ENCODE results near the gene AUTS2.

The AUTS2 gene

GRCh38 chr7:69625238-69625637, 27.0 kb downstream of the AUTS2 start:
- no peak for DNase-seq

GRCh38 chr7:69625798-69626197, 27.5 kb downstream of the AUTS2 start:
- DNase-seq = no peak

GRCh38 chr7:69630292-69630691, 32.0 kb downstream of the AUTS2 start:
- DNase-seq = no peak

- DNase-seq = no peak
Measured at GRCh38 chr7:69631131-69631530, 32.9 kb downstream of the AUTS2 start.

GRCh38 chr7:69632280-69632679, 34.0 kb downstream of the AUTS2 start:
- no peak for DNase-seq

GRCh38 chr7:69633122-69633831, 35.0 kb downstream of the AUTS2 start:
- no peak for DNase-seq

GRCh38 chr7:69635555-69636185, 37.4 kb downstream of the AUTS2 start:
- DNase-seq = no peak

GRCh38 chr7:69638674-69639073, 40.4 kb downstream of the AUTS2 start:
- DNase-seq = no peak

- no peak for DNase-seq
Measured at GRCh38 chr7:69640216-69640615, 41.9 kb downstream of the AUTS2 start.

GRCh38 chr7:69640925-69641594, 42.8 kb downstream of the AUTS2 start:
- no peak for DNase-seq

- no peak for DNase-seq
Measured at GRCh38 chr7:69643265-69643664, 45.0 kb downstream of the AUTS2 start.

GRCh38 chr7:69643708-69644445, 45.6 kb downstream of the AUTS2 start:
- no peak for DNase-seq

GRCh38 chr7:69645683-69646082, 47.4 kb downstream of the AUTS2 start:
- DNase-seq = no peak

GRCh38 chr7:69651101-69651590, 52.9 kb downstream of the AUTS2 start:
- no peak for DNase-seq

GRCh38 chr7:69652947-69653701, 54.8 kb downstream of the AUTS2 start:
- DNase-seq = peak; percentile 57 to 71

GRCh38 chr7:69653806-69654205, 55.5 kb downstream of the AUTS2 start:
- no peak for DNase-seq

GRCh38 chr7:69654381-69654780, 56.1 kb downstream of the AUTS2 start:
- no peak for DNase-seq

- DNase-seq = peak in 1 of 2 experiments; percentile 25
Measured at GRCh38 chr7:69654849-69655707, 56.8 kb downstream of the AUTS2 start.

GRCh38 chr7:69656077-69656476, 57.8 kb downstream of the AUTS2 start:
- DNase-seq = no peak

GRCh38 chr7:69656890-69657289, 58.6 kb downstream of the AUTS2 start:
- DNase-seq = no peak

GRCh38 chr7:69657331-69657730, 59.1 kb downstream of the AUTS2 start:
- no peak for DNase-seq

Measured in NCI-H187 (cell line).